IPS-18c (cell line): Measurements from ENCODE around the gene TANC1.

ENCODE experiments used
- H3K4me3 ChIP-seq: 2 replicates; pipeline ENCODE4 v1.7.0; 2013; ENCODE audit warnings: low read depth, mild to moderate bottlenecking, low read length, moderate library complexity; ENCODE audit not compliant: insufficient read depth
- H3K9me3 ChIP-seq: one replicate; pipeline ENCODE4 v1.6.1; 2013; ENCODE audit warnings: mild to moderate bottlenecking, low read length, moderate library complexity; ENCODE audit not compliant: control insufficient read depth, insufficient read depth

TANC1 gene

GRCh38 chr2:158953926-158954763 lies 14.3 kb upstream of the TANC1 start:
- H3K9me3 ChIP-seq: peaks cover 3% of the 10 kb centered on the region
- no peak overlapping the region for H3K4me3 ChIP-seq

- no peak overlapping the region for H3K4me3 ChIP-seq
- peaks cover 3% of the 10 kb centered on the region for H3K9me3 ChIP-seq
These were observed 12.5 kb upstream of the TANC1 start for GRCh38 chr2:158955842-158956365.

- H3K9me3 ChIP-seq: peaks cover 3% of the 10 kb centered on the region
These were observed 10.1 kb upstream of the TANC1 start for GRCh38 chr2:158958365-158958764.

GRCh38 chr2:158960193-158960592 lies 8.2 kb upstream of the TANC1 start:
- H3K9me3 ChIP-seq: peaks cover 3% of the 10 kb centered on the region
- no peak overlapping the region for H3K4me3 ChIP-seq

More at GRCh38 chr2:158958365-158958764, 10.1 kb upstream of the TANC1 start:
- H3K4me3 ChIP-seq: no peak overlapping the region

DNA sequence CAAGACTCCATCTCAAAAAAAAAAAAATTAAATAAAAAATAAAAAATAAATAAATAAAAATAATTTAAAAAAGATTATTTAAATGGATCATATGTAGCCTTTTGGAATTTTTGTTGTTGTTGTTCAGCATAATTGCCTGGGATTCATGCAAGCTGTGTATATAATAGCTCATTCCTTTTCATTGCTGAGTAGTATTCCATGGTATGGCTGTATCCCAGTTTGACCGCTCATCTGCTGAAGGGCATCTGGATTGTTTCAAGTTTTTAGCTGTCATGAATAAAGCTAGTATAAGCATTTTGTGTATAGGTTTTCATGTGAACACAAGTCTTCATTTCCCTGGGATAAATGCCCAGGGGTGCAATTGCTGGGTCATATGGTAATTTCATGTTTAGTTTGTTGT lies 6.4 kb upstream of the TANC1 start:
- Histone ChIP-seq H3K9me3 (peaks cover under 1% of the 10 kb centered on the region), H3K4me3 (no peak overlapping the region)

GRCh38 chr2:158963071-158963470 lies 5.4 kb upstream of the TANC1 start:
- Histone ChIP-seq H3K9me3 (no peaks in the 10 kb centered on the region), H3K4me3 (no peak overlapping the region)

DNA sequence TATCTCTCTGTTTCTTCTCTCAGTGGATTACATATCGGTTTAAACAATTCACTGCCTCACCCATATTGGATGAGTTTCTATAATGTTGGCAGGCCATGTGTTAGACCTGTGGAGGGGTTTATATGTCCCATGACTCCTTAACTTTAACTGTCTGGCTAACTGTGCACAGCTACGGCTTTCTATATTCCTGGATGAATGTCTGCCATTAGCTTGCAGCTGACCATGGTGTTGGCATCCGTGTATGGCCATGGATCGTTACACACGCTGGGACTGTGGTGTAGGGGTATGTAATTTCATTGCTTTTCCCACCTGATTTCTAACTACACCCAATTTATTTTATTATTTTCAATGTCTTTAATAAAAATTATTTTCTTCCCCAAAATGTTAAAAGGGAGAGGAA lies 3.3 kb upstream of the TANC1 start:
- no peaks in the 10 kb centered on the region for H3K9me3 ChIP-seq
- H3K4me3 ChIP-seq: no peak overlapping the region

DNA sequence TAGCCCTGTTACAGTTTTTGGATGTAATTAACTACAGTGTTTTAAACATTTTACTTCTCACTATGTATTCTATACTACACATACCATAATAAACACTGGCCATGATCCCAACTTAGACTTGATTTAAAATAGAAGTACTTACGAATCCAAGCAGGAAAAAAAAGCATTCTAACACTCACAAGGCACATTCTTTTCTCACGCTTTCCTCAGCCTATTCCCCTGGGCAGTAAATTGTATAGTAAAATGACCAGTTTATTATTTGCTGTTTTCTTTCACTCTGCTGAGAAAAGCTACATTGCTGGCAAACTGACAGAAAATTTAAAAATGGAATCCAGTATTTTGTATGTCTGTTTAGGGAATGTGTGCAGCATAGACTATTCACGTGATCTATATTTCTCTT lies 2.8 kb upstream of the TANC1 start:
- no peak overlapping the region for H3K4me3 ChIP-seq
- H3K9me3 ChIP-seq: no peaks in the 10 kb centered on the region

- Histone ChIP-seq H3K9me3 (no peaks in the 10 kb centered on the region), H3K4me3 (no peak overlapping the region)
These were observed 2.1 kb upstream of the TANC1 start for GRCh38 chr2:158966312-158966711.

GRCh38 chr2:158967114-158967730 lies 1.2 kb upstream of the TANC1 start:
- Histone ChIP-seq H3K4me3 (peak overlapping the region; percentile 75; the same call in 1 of the 2 replicates), H3K9me3 (no peaks in the 10 kb centered on the region)

GRCh38 chr2:158967731-158968395 lies 577 bp upstream of the TANC1 start:
- no peaks in the 10 kb centered on the region for H3K9me3 ChIP-seq
- peak overlapping the region; percentile 75 for H3K4me3 ChIP-seq

DNA sequence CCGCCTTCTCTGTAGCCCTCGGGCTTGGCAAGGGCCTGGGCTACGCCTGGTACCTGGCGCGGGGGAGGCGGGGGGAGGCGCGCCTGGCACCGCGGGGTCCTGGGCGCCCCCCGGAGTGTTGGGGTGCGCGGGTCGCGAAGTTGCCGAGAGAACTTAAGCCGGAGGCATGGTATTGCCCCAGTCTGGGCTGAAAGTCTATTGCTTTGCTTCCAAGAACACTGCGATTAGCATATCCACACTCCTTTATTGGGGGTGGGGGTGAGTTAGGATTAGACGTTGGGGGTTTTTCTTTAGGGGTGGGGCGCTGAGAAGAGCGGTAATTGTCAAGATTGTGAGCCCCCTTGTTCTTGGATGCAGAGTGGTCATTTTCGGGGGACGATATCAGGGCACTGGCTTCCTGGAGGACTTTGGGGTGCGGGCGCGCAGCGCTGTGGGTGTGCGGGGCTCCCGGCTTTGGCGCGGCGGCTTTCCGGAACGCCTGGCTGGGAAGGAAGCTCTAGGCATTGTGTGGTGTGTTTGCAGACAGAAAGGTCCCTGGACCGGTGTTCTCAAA lies 798 bp downstream of the TANC1 start:
- Histone ChIP-seq H3K9me3 (no peaks in the 10 kb centered on the region), H3K4me3 (peak overlapping the region; percentile 75)

GRCh38 chr2:158969715-158970240 lies 1.3 kb downstream of the TANC1 start:
- Histone ChIP-seq H3K4me3 (peak overlapping the region; percentile 75), H3K9me3 (no peaks in the 10 kb centered on the region)

- no peaks in the 10 kb centered on the region for H3K9me3 ChIP-seq
- peak overlapping the region; percentile 75 for H3K4me3 ChIP-seq
These were observed 1.9 kb downstream of the TANC1 start for GRCh38 chr2:158970241-158970751.

- no peaks in the 10 kb centered on the region for H3K9me3 ChIP-seq
- no peak overlapping the region for H3K4me3 ChIP-seq
These were observed 4.9 kb downstream of the TANC1 start for GRCh38 chr2:158973116-158973956.

- no peaks in the 10 kb centered on the region for H3K9me3 ChIP-seq
- no peak overlapping the region for H3K4me3 ChIP-seq
These were observed 7.0 kb downstream of the TANC1 start for GRCh38 chr2:158975271-158975921.
